Stimulated activated CD4-positive, alpha-beta T cell treated with anti-CD3 and anti-CD28 coated beads, TNF-alpha, amount 100 ng/mL, for 48 hours (primary cell): ENCODE measurements around the gene FHIT.

Experiments used
- DNase-seq, 3 donors: peaks; one replicate each; pipeline ENCODE4 v3.0.0-alpha.2; 2020; ENCODE audit warnings: low read depth in 3 of 3

Gene FHIT

DNA sequence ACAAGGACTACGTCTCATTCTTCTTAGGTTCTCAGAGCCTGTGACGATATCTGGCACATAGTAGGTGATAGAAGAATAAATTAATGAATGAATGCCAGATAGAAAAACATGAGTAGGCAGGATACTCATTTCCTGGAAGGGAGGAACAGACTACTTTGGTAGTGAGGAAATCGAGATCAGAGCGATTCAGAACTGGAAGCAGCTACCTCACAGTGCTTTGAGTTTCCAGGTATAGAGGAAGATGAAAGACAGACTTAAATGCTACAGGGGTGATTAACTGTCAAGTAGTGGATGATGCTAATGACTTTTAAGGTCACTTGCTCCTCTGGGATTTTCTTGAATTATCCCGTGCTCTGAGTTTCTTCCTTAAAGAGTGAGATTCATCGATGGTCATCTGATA is 1249.9 kb downstream of the FHIT start:
- no peak for DNase-seq

- DNase-seq: no peak
Measured at GRCh38 chr3:60000311-60001105, 1250.7 kb downstream of the FHIT start.

DNA sequence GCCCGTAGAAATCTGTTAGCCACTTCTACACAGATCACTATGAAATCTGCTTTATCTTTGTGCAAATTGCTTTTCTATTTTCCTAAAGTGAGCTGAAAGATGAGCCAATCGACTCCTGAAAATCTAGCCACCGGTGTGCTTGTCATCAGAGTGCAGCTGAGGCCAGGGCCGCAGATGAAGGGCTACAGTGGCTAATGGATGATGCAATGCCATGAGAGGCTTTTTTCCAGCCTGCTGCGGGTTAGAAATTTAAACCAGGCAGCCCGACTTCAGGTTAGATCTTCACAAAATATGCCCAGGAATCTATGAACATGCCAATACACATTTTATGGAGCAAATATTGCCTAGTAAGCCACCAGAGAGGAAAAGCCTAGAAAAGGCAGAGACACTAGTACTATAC is 1253.2 kb downstream of the FHIT start:
- DNase-seq: no peak

DNA sequence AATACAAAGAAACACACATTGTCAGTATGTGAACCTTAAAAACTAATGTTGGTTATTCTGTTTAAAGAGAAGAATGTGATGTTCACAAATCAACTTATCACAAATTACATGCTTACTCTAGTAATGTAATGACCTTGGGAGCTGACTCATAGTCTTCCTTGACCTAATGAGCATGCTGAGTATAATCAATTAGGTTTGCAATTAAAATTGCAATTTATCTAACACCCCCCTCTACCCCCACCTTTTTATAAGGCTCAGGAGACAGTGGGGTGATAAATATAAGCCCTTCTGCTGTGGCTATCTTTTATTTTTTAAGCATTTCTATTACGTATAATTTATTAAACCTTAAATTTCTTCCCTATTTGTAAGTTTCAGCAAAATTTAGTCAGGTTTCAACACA is 1253.7 kb downstream of the FHIT start:
- no peak for DNase-seq

DNA sequence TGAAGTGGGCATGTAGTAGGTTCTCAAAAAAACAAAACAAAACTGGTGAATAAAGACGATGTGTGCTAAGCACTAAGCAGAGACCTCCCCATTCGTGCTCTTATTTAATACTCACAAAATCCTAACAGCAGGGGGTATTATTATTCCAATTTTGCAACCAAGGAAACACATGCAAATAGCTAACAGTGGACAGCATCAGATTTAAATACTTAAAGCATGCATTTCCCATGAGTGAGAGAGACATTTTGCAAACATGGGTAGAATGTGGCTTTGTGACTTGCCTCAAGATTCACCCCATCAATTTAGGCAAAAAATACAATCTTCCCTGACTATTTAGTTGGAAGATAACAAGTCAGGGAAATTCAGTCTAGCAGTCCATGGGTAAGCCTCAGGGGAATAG is 1255.2 kb downstream of the FHIT start:
- DNase-seq: no peak

GRCh38 chr3:59995563-59995962 is 1255.7 kb downstream of the FHIT start:
- no peak for DNase-seq

DNA sequence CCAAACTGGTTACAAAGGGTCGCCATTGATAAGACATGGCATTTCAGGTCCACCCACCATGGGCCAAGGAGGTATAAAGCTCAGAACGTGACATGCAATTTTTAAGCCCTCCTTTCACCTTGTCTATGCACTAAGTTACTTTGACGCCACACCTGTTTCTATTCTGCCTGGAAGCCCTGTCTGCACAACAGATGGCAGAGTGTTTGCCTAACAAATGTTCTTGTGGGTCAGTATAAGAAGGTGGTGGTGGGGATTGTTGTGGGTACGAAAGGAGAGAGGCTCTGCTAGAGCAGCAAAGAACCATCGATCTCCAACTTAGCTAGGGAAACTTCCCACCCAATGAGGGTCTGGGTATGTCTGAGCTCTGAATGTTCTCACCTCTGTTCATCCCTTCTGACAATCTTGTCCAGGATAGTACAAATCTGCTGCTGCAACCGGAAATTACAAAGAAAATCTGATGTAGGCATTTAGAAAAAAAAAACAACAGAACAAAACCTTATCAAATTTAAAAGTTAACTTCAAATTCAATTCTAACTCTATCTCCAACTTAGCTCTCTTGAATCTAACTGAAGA is 1256.4 kb downstream of the FHIT start:
- DNase-seq: no peak

DNA sequence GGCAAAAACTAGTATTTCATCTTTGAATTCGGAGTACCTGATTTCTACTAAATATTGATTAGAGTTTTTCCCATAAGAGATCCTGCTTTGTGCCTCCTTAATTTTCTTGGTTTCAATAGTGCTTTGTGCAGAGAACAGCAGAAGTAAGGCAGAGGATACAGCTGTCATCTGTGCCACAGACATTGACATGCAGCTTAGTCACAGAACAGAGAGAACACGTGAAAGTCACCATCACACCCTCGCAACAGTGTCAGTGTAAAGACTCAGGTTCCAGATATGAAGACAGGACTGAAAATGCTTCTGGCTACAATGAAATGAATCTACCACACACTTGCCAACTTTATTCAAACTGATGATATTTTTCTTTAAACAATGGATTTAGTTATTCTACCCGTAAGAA is 1258.7 kb downstream of the FHIT start:
- no peak for DNase-seq

DNA sequence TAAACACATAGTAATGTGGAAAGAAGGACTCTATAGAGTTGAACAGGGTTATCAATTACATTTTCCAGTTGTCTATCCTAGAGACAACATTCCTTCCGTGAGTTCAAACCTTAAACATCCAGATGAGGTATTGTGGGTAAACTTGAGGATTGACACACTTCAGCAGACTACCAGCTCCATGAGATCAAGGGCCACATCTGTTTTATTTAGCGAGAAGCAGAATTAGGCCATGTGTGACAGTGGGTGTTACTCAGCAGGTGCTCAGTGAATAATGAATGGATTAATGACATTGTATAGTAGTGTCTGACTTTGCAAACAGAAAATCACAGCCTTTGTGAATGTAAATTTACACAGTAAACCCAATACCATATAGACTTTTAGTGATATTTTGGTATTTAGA is 1260.3 kb downstream of the FHIT start:
- DNase-seq: no peak

DNA sequence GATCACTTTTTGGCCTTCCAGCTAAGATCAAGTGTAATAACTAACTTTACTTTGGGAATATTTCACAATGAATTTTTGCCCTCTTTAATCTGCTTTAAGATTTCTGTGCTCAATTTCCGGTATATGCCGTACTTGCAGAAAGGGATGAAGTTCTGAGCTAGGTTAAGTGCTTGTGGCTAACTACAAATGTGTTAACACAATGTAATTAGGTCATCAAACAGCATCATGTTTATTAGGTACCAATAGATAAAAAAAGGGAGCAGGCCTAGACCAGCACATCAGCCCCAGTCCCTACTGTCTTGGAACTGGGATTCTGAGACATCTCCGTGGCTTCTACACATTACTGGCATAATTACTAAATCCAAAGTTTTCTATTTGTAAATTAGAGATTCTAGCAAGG is 1268.7 kb downstream of the FHIT start:
- DNase-seq: no peak

GRCh38 chr3:59981377-59981776 is 1269.9 kb downstream of the FHIT start:
- no peak for DNase-seq

- no peak for DNase-seq
Measured at GRCh38 chr3:59980576-59980975, 1270.7 kb downstream of the FHIT start.

DNA sequence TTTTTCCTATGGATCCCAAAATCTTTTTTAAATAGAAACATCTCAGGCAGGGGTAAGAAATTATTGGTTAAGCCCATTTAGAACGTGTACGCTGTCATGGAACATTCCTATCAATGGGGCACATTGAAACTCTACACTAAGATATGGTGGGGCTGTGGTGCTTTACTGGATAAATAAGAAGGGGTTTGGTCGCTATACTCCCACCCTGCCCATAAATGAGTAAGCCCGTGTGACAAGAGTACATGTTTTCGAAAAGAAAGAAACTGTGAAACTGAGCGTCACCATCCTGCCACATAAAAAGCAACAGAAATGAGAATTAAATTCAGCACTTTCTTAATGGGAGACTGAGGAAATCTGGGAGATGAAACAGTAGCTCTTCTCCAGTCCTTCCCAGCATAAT is 1271.7 kb downstream of the FHIT start:
- peak in 2 of 3 donors; percentile 10 to 13 for DNase-seq

DNA sequence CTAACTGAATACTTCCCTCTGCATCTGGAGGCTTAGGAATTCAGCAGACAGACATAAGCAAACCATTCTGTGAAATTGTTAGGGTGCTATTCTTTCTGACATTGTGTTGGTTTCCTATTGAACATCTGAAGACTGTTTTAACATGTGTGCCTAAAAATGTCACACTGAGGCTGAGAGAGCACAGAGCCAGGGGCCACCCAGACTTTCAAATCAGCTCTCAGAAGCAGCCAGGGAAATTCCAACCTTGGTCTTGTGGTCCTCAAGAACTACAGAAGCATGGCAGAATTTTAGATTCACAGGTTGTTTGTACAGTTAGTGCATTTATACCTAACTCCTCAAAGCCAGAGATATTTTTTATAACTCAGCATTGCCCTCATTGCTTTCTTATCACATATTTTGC is 1272.3 kb downstream of the FHIT start:
- peak in 1 of 3 donors; percentile 26 for DNase-seq

GRCh38 chr3:59970796-59971195 is 1280.5 kb downstream of the FHIT start:
- no peak for DNase-seq

GRCh38 chr3:59970376-59970775 is 1280.9 kb downstream of the FHIT start:
- no peak for DNase-seq

DNA sequence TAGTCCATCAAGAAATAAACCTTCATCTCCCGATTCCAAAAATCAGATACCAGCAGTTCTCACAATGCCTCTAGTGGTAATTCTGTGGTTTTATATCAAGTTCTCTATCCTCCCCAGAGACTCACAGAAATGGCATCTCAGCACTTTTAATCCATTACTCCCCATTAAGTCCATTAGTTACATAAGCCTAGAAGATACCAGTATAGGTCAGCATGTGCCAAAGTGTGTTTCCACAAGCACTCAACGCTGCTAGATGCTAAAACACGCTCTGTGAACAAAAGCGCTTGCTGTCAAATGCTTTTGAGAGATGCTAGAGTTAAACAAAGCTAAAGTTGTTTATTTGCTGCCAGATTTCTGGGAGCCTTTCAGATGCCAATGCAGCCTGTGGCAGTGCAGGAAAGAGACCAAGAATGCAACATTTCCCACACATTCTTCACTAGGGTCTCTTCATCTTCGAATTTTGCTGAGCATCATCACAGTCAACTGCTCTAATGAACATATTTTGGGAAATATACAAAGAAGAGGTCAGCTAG is 1282.7 kb downstream of the FHIT start:
- no peak for DNase-seq

GRCh38 chr3:59963676-59964075 is 1287.6 kb downstream of the FHIT start:
- DNase-seq: no peak

DNA sequence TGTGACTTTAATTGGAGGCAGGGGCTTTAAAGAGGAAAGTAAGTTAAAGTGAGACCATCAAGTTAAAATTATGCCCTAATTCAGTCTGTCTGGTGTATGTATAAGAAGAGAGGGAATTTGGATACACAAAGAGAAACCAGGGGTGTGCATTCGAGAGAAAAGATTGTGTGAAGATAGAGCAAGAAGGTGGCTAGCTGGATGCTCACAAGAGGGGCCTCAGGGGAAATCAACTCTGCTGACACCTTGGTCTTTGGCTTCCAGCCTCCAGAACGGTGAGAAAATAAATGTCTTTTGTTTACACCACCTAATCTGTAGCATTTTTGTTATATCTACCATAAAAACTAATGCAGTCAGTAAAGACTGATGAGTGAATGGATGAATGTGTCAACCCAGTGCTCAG is 1294.1 kb downstream of the FHIT start:
- DNase-seq: no peak

GRCh38 chr3:59953104-59953503 is 1298.1 kb downstream of the FHIT start:
- DNase-seq: no peak

DNA sequence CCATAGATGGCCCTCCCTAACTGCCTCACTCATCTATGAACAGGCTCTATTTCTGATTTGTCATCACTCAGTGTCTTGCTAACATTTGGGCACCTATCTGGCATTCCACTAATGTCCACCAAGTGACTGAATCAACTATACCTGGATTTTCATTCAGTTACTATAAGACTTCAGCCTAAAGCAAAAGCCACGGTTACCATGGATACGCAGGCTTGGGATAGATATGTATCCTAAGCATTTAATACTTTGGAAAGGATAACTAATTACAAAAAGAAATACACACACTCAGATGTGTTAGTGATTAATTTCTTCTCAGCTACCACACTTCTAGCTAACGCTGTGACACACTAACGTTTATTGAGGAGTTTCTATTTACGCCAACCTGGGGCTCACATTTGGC is 1301.9 kb downstream of the FHIT start:
- no peak for DNase-seq

- DNase-seq: no peak
Measured at GRCh38 chr3:59946401-59946800, 1304.9 kb downstream of the FHIT start.

DNA sequence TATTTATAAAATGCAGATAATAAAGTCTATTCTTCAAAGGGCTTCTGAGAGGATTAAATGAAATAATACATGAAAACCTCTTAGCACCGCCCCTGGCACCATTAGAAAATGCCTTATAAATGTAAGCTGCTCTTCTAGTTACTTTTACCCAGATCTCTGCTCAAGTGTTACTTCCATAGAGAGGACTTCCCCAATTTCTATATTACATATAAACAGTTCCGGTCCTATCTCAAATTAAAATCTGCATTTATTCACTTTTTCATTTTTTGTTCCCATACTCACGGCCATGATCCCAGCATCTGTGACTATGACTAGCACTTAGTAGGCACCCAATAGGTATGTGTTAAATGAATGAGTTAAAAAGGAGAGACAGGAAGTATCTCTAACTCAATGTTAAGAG is 1310.5 kb downstream of the FHIT start:
- DNase-seq: no peak
